A549 (cell line): ENCODE data around the gene LRRC28. TPM values are rescaled to one million over a fixed set of nuclear protein-coding genes. Genes with fewer than 3 reads are reported as not detected.

Experiments
- ATAC-seq, 2 experiments: fragments of 200-7000 bp in 1 of 2; fragments of >200 bp in 1 of 2; cut with Nextera tagmentation in 1 of 2; cut with Tn5 transposase in 1 of 2; 3 replicates each; pipeline versions ENCODE4 v1.8.0 to v1.9.1; 2018 to 2020; ENCODE audit warnings: mild to moderate bottlenecking in 1 of 2, moderate library complexity in 1 of 2
- CTCF ChIA-PET: fragments of 300-600 bp; sonication (Branson Sonifier 250); formaldehyde crosslinking; extraction: SDS; loops from one replicate; lab custom pipeline; 2021; ENCODE audit warnings: antibody characterized with exemption, inconsistent platforms; lab: Yijun Ruan, JAX
- POLR2A ChIA-PET: fragments of 350-600 bp; formaldehyde crosslinking; extraction: SDS; loops from one replicate; lab custom pipeline; 2021; ENCODE audit warnings: antibody characterized with exemption, inconsistent platforms; lab: Yijun Ruan, JAX
- DNase-seq, 2 experiments: peaks; one replicate each; pipeline versions ENCODE4 v3.0.0 to v3.0.0-alpha.2; 2011 to 2016; ENCODE audit warnings: low read depth in 1 of 2, low spot score in 1 of 2
- FAIRE-seq: peaks from 2 replicates; lab custom pipeline; 2011; peaks lifted over from hg19 to GRCh38; lab: Jason Lieb, UNC
- H3K27ac ChIP-seq, 2 experiments: fragments of >200 bp; sonication (Bioruptor Twin); formaldehyde crosslinking; 3 replicates each; pipeline ENCODE4 v1.5.1; 2016 to 2017
- H3K4me1 ChIP-seq: fragments of >200 bp; sonication (Bioruptor Twin); formaldehyde crosslinking; 3 replicates; pipeline ENCODE4 v1.6.1; 2016
- H3K4me2 ChIP-seq: fragments of >200 bp; sonication (Bioruptor Twin); formaldehyde crosslinking; 3 replicates; pipeline ENCODE4 v1.6.1; 2016
- H3K4me3 ChIP-seq: fragments of >200 bp; sonication (Bioruptor Twin); formaldehyde crosslinking; 3 replicates; pipeline ENCODE4 v1.5.1; 2016
- H3K9me3 ChIP-seq: fragments of >200 bp; sonication (Bioruptor Twin); formaldehyde crosslinking; 3 replicates; pipeline ENCODE4 v1.6.1; 2016
- BHLHE40 ChIP-seq: IDR thresholded peaks from 2 replicates; pipeline ENCODE4 v1.6.1; 2012; ENCODE audit warnings: low read depth, low read length, inconsistent platforms
- CBX2 ChIP-seq: fragments of 200-600 bp; sonication (generic); IDR thresholded peaks from 2 replicates; pipeline ENCODE4 v1.6.1; 2016; ENCODE audit warnings: low read depth, mild to moderate bottlenecking, borderline replicate concordance
- CBX8 ChIP-seq: fragments of 200-600 bp; sonication (generic); IDR thresholded peaks from 2 replicates; pipeline ENCODE4 v1.6.1; 2016
- E2F6 ChIP-seq: IDR thresholded peaks from 2 replicates; pipeline ENCODE4 v1.6.1; 2012; ENCODE audit warnings: low read depth, borderline replicate concordance
- EHF ChIP-seq: fragments of 250-450 bp; sonication (Bioruptor Pico); IDR thresholded peaks from 2 replicates; pipeline ENCODE4 v1.5.0; 2020; ENCODE audit warnings: mild to moderate bottlenecking
- ELK1 ChIP-seq: fragments of 150-350 bp; IDR thresholded peaks from 2 replicates; pipeline ENCODE4 v1.6.1; 2014; ENCODE audit warnings: low read depth, mild to moderate bottlenecking, low read length
- EP300 ChIP-seq, 2 experiments: fragments of >200 bp; sonication (Bioruptor Twin); formaldehyde crosslinking; IDR thresholded peaks; 2 replicates in 1 of 2; 3 replicates in 1 of 2; pipeline ENCODE4 v1.6.1; 2016 to 2017
- ESRRA ChIP-seq: fragments of 150-350 bp; IDR thresholded peaks from 2 replicates; pipeline ENCODE4 v1.6.1; 2014; ENCODE audit warnings: mild to moderate bottlenecking, low read length, borderline replicate concordance
- FOSB ChIP-seq: fragments of 250-450 bp; sonication (Bioruptor Pico); IDR thresholded peaks from 2 replicates; pipeline ENCODE4 v1.5.0; 2020; ENCODE audit warnings: mild to moderate bottlenecking, moderate library complexity
- HOXA7 ChIP-seq: fragments of 250-450 bp; sonication (Bioruptor Pico); IDR thresholded peaks from 2 replicates; pipeline ENCODE4 v1.5.0; 2020; ENCODE audit warnings: mild to moderate bottlenecking, moderate library complexity
- HOXB13 ChIP-seq: fragments of 250-450 bp; sonication (Bioruptor Pico); IDR thresholded peaks from 2 replicates; pipeline ENCODE4 v1.5.0; 2020; ENCODE audit warnings: low read depth, mild to moderate bottlenecking, moderate library complexity
- HOXB5 ChIP-seq: fragments of 250-450 bp; sonication (Bioruptor Pico); IDR thresholded peaks from 2 replicates; pipeline ENCODE4 v1.5.0; 2020; ENCODE audit warnings: mild to moderate bottlenecking, moderate library complexity
- JUN ChIP-seq, 2 experiments: fragments of >200 bp; sonication (Bioruptor Twin); formaldehyde crosslinking; IDR thresholded peaks; 2 replicates in 1 of 2; 3 replicates in 1 of 2; pipeline ENCODE4 v1.6.1; 2016 to 2017
- JUNB ChIP-seq: fragments of >200 bp; sonication (Bioruptor Twin); formaldehyde crosslinking; IDR thresholded peaks from 2 replicates; pipeline ENCODE4 v1.6.1; 2016
- KDM5A ChIP-seq: fragments of 200-600 bp; sonication (generic); IDR thresholded peaks from 2 replicates; pipeline ENCODE4 v1.6.1; 2016; ENCODE audit warnings: antibody characterized with exemption, mild to moderate bottlenecking
- MAFK ChIP-seq: fragments of 450-650 bp; IDR thresholded peaks from 2 replicates; pipeline ENCODE4 v1.6.1; 2014; ENCODE audit not compliant: partially characterized antibody
- MAX ChIP-seq: IDR thresholded peaks from 2 replicates; pipeline ENCODE4 v1.6.1; 2012
- MYC ChIP-seq: IDR thresholded peaks from 2 replicates; pipeline ENCODE4 v1.6.1; 2012; ENCODE audit warnings: mild to moderate bottlenecking, inconsistent platforms, low read length, improper control_type of control experiment, borderline replicate concordance
- NFE2L2 ChIP-seq: fragments of 150-350 bp; conservative IDR thresholded peaks from 2 replicates; pipeline ENCODE4 v1.6.1; 2014; ENCODE audit warnings: low read length
- NR3C1 ChIP-seq: fragments of >200 bp; sonication (Bioruptor Twin); formaldehyde crosslinking; IDR thresholded peaks from 3 replicates; pipeline ENCODE4 v1.6.1; 2017
- POLR2AphosphoS2 ChIP-seq: conservative IDR thresholded peaks from 2 replicates; pipeline ENCODE4 v1.6.1; 2012; ENCODE audit warnings: low read length, improper control_type of control experiment, inconsistent platforms
- RAD21 ChIP-seq, 2 experiments: fragments of >200 bp in 1 of 2; sonication (Bioruptor Twin) in 1 of 2; formaldehyde crosslinking in 1 of 2; IDR thresholded peaks in 1 of 2; conservative IDR thresholded peaks in 1 of 2; 2 replicates in 1 of 2; 3 replicates in 1 of 2; pipeline ENCODE4 v1.6.1; 2012 to 2018; ENCODE audit warnings: inconsistent platforms in 1 of 2
- RARB ChIP-seq: fragments of 250-450 bp; sonication (Bioruptor Pico); IDR thresholded peaks from 2 replicates; pipeline ENCODE4 v1.8.0; 2021; ENCODE audit warnings: mild to moderate bottlenecking, moderate library complexity
- RCOR1 ChIP-seq: fragments of 150-350 bp; IDR thresholded peaks from 2 replicates; pipeline ENCODE4 v1.6.1; 2014; ENCODE audit warnings: antibody characterized with exemption, low read length, low read depth
- RFX5 ChIP-seq: fragments of 450-650 bp; IDR thresholded peaks from 2 replicates; pipeline ENCODE4 v1.7.1; 2014; ENCODE audit warnings: antibody characterized with exemption, mild to moderate bottlenecking, moderate library complexity
- SMC3 ChIP-seq: fragments of >200 bp; sonication (Bioruptor Twin); formaldehyde crosslinking; IDR thresholded peaks from 3 replicates; pipeline ENCODE4 v1.6.1; 2018; ENCODE audit warnings: inconsistent platforms
- TFCP2L1 ChIP-seq: fragments of 250-450 bp; sonication (Bioruptor Pico); IDR thresholded peaks from 2 replicates; pipeline ENCODE4 v1.5.0; 2021; ENCODE audit warnings: mild to moderate bottlenecking
- ZFP36 ChIP-seq: fragments of 450-650 bp; IDR thresholded peaks from 2 replicates; pipeline ENCODE4 v1.6.1; 2014; ENCODE audit warnings: borderline replicate concordance; ENCODE audit not compliant: partially characterized antibody
- ZSCAN20 ChIP-seq: fragments of 250-450 bp; sonication (Bioruptor Pico); IDR thresholded peaks from 2 replicates; pipeline ENCODE4 v1.8.0; 2022; ENCODE audit warnings: mild to moderate bottlenecking, moderate library complexity
- WGBS: methylation state at CpG from one replicate; pipeline ENCODE4 v1.1.6; 2017; ENCODE audit errors: missing lambda C conversion rate; 5-methylcytosine and 5-hydroxymethylcytosine counted together
- polyA plus RNA-seq, 4 experiments: library from polyadenylated mRNA; depleted of rRNA in 3 of 4; stranded (reverse); fragments of >200 nt; fragmentation: RNase III in 1 of 4; extraction: RNeasy Plus Mini Kit Qiagen cat#74134 plus additional on column Dnase treatment in 1 of 4; gene quantifications; 2 replicates in 3 of 4; 3 replicates in 1 of 4; pipeline ENCODE4 v1.2.3, GENCODE V29; 2011 to 2017
- TF ChIP-seq, protein P1 (sequence below): fragments of >200 bp; sonication (Bioruptor Twin); formaldehyde crosslinking; IDR thresholded peaks from 2 replicates; pipeline ENCODE4 v1.6.1; 2016
- TF ChIP-seq, protein P2 (sequence below): IDR thresholded peaks from 2 replicates; pipeline ENCODE4 v1.6.1; 2012
- TF ChIP-seq, protein P3 (sequence below): fragments of 250-450 bp; sonication (Bioruptor Pico); IDR thresholded peaks from 2 replicates; pipeline ENCODE4 v1.5.0; 2021; ENCODE audit warnings: mild to moderate bottlenecking, moderate library complexity, borderline replicate concordance

The LRRC28 gene
- polyA plus RNA-seq, 2 of the 4 experiments (the other 2 are of a cell fraction) = 19.6 to 62.4 TPM

DNA sequence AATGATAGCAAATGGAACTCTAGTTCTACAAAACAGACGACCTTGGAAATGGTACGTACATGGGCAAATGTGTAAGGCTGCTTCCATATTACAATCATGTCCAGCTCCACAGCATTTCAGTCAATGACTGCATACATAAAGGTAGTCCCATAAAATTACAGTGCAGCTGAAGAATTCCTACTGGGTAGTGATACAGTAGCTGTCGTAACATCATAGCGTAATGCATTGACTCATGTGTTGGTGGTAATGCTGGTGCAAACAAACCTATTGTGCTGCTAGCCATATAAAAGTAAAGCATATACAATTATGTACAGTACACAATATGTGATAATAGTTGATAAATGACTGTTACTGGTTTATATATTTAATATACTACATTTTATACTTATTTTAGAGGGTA is 20.4 kb upstream of the LRRC28 start:
- CTCF ChIA-PET = interaction anchor here (1.5 to 1.8 kb wide), 2 partner anchors 8 to 18 kb away, joined by 4 to 9 read pairs; no protein-coding TSS in a partner anchor
- Histone ChIP-seq H3K27ac (no peak overlapping the region), H3K4me2 (no peak overlapping the region), H3K4me1 (no peaks in the 10 kb centered on the region), H3K4me3 (no peak overlapping the region), H3K9me3 (no peaks in the 10 kb centered on the region)
- FAIRE-seq (peak; percentile 7), DNase-seq (no peak), ATAC-seq (no peak)
- POLR2A ChIA-PET = no interaction called here
- TF ChIP-seq NR3C1 = no peak
- TF ChIP-seq MYC = no peak
- TF ChIP-seq TFCP2L1 (CRISPR knock-in tag) = no peak
- no peak for TF ChIP-seq ZSCAN20 (CRISPR knock-in tag)
- no peak for TF ChIP-seq RCOR1
- no peak for TF ChIP-seq POLR2AphosphoS2
- no peak for TF ChIP-seq MAX
- no peak for TF ChIP-seq MAFK
- TF ChIP-seq ESRRA = no peak
- TF ChIP-seq SMC3 = no peak
- TF ChIP-seq ZFP36 = no peak
- TF ChIP-seq JUN (IDR thresholded peaks at IDR 0.05) = no peak
- no peak for TF ChIP-seq CBX2
- TF ChIP-seq NFE2L2 = no peak
- TF ChIP-seq KDM5A = no peak
- no peak for TF ChIP-seq FOSB (CRISPR knock-in tag)
- no peak for TF ChIP-seq EP300 (IDR thresholded peaks at IDR 0.05)
- no peak for TF ChIP-seq HOXA7 (CRISPR knock-in tag)
- TF ChIP-seq RAD21 (conservative IDR thresholded peaks at IDR 0.05 in 1 of 2, IDR thresholded peaks at IDR 0.05 in 1 of 2) = no peak
- 95% methylated on average over 4 of the region's 4 CpGs for WGBS

DNA sequence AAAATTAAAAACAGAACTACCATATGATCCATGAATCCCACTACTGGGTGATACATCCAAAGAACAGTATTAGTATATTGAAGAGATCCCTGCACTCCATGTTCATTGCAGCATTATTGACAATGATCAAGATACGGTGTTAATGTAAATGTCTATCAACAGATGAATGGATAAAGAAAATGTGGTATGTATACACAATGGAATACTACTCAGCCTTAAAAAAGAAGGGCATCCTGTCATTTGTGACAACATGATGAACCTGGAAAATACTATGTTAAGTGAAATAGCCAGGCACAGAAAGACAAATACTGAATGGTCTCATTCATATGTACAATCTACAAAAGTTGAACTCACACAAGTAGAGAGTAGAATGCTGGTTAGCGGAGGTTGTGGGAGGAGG is 18.5 kb upstream of the LRRC28 start:
- H3K4me3 ChIP-seq = no peak overlapping the region
- ChIA-PET POLR2A (no interaction called here), CTCF (interaction anchor here (0.6 to 1.2 kb wide), 2 partner anchors 9 to 287 kb away, joined by 3 to 4 read pairs; no protein-coding TSS in a partner anchor)
- H3K27ac ChIP-seq = no peak overlapping the region
- TF ChIP-seq, protein P1, sequence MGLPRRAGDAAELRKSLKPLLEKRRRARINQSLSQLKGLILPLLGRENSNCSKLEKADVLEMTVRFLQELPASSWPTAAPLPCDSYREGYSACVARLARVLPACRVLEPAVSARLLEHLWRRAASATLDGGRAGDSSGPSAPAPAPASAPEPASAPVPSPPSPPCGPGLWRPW = no peak
- TF ChIP-seq, protein P2, sequence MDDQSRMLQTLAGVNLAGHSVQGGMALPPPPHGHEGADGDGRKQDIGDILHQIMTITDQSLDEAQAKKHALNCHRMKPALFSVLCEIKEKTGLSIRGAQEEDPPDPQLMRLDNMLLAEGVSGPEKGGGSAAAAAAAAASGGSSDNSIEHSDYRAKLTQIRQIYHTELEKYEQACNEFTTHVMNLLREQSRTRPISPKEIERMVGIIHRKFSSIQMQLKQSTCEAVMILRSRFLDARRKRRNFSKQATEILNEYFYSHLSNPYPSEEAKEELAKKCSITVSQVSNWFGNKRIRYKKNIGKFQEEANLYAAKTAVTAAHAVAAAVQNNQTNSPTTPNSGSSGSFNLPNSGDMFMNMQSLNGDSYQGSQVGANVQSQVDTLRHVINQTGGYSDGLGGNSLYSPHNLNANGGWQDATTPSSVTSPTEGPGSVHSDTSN = no peak
- TF ChIP-seq KDM5A = no peak
- TF ChIP-seq JUNB = no peak
- no peak for TF ChIP-seq NR3C1
- TF ChIP-seq BHLHE40 = no peak
- TF ChIP-seq E2F6 = no peak
- no peak for TF ChIP-seq HOXB5 (CRISPR knock-in tag)
- TF ChIP-seq ELK1 = no peak
- no peak for TF ChIP-seq EHF (CRISPR knock-in tag)
- TF ChIP-seq RARB (CRISPR knock-in tag) = no peak
- TF ChIP-seq RFX5 = no peak
- TF ChIP-seq, protein P3, sequence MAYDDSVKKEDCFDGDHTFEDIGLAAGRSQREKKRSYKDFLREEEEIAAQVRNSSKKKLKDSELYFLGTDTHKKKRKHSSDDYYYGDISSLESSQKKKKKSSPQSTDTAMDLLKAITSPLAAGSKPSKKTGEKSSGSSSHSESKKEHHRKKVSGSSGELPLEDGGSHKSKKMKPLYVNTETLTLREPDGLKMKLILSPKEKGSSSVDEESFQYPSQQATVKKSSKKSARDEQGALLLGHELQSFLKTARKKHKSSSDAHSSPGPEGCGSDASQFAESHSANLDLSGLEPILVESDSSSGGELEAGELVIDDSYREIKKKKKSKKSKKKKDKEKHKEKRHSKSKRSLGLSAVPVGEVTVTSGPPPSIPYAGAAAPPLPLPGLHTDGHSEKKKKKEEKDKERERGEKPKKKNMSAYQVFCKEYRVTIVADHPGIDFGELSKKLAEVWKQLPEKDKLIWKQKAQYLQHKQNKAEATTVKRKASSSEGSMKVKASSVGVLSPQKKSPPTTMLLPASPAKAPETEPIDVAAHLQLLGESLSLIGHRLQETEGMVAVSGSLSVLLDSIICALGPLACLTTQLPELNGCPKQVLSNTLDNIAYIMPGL (CRISPR knock-in tag) = no peak
- TF ChIP-seq EP300 (IDR thresholded peaks at IDR 0.05) = no peak
- no peak for TF ChIP-seq HOXA7 (CRISPR knock-in tag)
- TF ChIP-seq HOXB13 (CRISPR knock-in tag) = no peak
- no peak for TF ChIP-seq CBX8
- ATAC-seq = no peak
- H3K4me2 ChIP-seq = no peak overlapping the region
- FAIRE-seq = peak; percentile 36
- no peaks in the 10 kb centered on the region for H3K9me3 ChIP-seq
- no peak for DNase-seq
- H3K4me1 ChIP-seq = no peaks in the 10 kb centered on the region
- WGBS = 94% methylated on average over 2 of the region's 2 CpGs
